Dedifferentiated amniotic fluid mesenchymal stem cell (primary cell): Measurements from ENCODE around the gene NEDD4L.
"Not testable (repeated sequence)": the region's sequence is repeated elsewhere in the genome, so short reads cannot be mapped to it uniquely, and the experiment has no call there.

Experiments used
- DNase-seq: peaks from one replicate; pipeline ENCODE4 v3.0.0-alpha.2; 2016; ENCODE audit errors: extremely low spot score

NEDD4L gene

DNA sequence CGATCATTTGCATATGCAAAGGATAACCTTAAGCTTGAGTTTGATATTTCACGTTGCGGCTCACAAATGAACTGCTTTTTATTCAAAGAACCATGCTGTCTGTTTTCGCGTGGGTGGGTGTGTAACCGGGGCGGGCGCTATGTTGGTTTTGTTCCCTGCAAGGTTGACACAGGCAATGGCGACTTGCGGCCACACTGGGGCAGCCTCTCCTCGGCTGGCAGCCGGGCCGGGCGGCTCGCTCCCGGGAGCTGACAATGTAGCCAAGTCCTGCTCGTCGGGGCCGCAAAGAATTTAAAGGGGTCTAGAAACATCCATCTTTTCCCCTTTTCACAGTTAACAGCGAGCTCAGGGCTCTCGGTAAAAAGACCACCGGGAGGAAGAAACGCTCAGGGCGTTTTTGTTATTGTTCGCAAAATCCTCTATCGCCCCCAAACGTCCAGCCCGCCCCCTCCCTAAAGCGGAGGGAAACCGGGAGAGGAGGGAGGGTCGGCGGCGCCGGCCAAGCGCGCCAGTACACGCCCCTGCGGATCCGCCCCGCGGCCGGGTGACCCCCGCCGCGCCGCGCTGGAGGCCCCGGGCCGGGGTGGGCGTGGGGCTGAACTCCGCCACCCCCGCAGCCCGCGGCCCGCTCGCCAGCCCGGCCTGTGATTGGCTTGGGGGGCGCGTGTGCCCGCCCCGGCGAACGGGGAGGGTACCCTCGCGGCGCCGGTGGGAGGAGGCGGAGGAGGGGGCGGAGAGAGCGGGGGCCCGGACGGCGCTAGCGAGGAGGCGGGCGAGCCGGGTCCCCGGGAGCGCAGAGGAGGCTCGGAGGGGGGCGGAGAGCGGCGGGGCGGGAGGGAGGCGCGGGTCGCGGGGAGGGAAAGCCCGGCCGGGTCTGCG, at the start of gene NEDD4L:
Gene NEDD4L, plus strand, starts transcription at position 736 of the 879 bp plus-strand sequence. CDS start 435 bp downstream, outside the sequence.
- DNase-seq = peak; percentile 84

- no peak for DNase-seq
These were observed 48.7 kb upstream of the NEDD4L start for GRCh38 chr18:57995331-57995730.

- DNase-seq = not testable (repeated sequence)
These were observed 47.1 kb upstream of the NEDD4L start for GRCh38 chr18:57996894-57997293.

DNA sequence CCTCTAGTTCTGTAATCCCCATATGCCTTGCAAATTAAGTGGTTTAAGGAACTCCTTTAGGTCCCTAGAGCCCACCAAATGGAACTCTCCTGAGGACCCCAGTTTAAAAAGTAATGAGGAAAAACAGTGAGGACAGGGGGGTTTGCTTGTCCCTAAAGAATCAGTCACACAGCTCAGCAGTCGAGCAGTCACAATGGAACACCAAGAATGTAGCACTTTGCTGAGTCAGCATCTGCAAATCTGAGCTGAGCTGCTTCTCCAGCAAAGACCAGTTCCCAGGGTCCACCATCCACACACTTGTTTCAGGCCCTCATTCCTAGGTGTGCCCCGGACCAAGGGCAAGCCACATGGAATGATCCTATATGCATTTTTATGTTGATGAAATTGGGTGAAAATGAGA, 46.2 kb upstream of the NEDD4L start:
- no peak for DNase-seq

GRCh38 chr18:57998461-57998860, 45.6 kb upstream of the NEDD4L start:
- DNase-seq = no peak

DNA sequence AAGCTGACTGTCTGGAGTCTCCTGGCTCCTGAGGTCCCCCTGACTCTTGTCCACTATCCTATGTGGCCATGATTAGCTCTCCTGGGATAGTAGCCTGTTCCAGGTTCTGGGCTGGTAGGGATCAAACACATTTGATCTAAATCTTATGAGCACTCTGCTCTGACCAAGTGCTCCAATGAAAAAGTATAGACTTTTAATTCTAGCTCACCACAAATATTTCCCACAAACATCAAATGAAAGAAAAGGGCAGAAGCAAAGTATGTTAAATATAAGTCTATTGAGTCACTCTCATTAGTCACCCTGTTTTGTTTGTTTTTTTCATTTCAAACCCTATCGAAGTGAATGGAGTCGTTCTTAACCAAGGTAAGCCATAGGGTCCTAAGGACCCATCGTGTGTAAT, 39.7 kb upstream of the NEDD4L start:
- peak; percentile 63 for DNase-seq

- no peak for DNase-seq
These were observed 39.0 kb upstream of the NEDD4L start for GRCh38 chr18:58005011-58005410.

- no peak for DNase-seq
These were observed 38.0 kb upstream of the NEDD4L start for GRCh38 chr18:58005885-58006523.

GRCh38 chr18:58009166-58009565, 34.9 kb upstream of the NEDD4L start:
- DNase-seq = peak; percentile 29

- DNase-seq = no peak
These were observed 33.8 kb upstream of the NEDD4L start for GRCh38 chr18:58010265-58010664.

- no peak for DNase-seq
These were observed 31.7 kb upstream of the NEDD4L start for GRCh38 chr18:58012356-58012755.

- DNase-seq = no peak
These were observed 30.5 kb upstream of the NEDD4L start for GRCh38 chr18:58013241-58014211.

DNA sequence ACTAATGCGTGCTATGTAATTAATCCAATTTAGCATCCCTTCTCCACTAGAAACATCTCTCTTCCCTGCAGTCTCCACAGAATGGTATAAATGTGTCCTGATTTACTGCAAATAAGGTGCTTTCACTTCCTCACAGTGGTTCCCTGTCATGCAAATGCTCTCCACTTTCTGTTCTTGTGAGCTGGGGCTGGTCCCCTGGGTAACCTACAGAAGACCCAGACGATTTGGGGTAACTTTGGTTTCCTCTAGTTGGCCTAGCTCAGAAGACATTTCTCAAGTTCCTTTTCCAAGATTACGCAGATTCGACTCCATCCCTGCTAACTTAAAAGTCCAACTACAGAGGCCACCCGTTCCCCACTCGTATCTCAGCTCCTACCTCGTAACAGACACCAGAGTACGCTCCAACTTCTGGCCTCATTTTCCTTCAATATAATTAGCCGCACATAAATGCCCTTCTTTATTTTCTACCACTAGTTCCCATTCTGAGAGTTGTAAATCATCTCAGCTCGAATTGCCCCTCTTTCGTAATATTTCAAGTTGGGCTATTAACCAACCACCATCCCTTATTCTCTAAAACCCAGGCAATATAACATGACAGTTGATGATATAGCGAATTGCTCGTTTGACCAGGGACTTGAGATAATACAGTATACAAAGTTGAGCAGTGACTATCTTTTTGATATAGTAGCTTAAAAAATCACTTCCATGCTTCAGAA, 28.8 kb upstream of the NEDD4L start:
- DNase-seq = no peak

DNA sequence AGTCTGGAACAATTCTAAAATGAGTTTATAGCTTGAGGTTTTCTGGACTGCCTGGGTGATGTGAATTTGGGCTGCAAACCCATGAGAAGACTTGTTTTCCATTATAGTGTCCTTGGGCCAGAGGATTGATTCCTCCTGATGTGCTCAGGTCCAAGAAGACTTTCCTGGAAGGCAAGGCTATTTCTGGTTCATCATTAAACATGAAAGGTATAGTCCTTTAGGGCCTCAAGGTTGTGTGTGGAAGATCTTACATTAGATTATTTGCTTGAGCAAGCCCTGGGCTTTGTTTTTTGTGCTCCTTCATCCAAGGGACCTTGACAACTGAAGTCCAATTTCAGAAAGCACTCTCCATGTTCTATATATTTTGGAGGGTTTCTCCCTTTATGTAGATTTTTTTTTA, 26.8 kb upstream of the NEDD4L start:
- no peak for DNase-seq

GRCh38 chr18:58020567-58021107, 23.4 kb upstream of the NEDD4L start:
- no peak for DNase-seq

DNA sequence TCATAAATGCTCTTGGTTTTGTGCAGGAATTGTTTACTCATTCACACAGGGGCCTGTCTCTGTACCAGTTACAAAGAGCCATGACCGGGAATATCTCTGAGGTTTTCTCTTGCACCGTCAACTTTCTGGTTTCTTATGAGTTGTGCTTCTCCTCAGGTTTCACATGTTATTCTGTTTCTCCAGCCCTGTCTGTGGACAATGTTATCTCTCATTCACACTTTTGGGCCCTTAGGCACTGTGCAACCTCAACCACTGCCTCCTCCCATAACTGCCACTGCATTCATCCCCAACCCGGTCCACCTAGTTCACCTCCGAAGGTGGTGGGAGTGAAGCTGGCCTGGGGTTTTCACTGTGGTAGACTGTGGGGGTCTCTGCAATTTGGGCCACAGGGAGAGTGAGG, 22.5 kb upstream of the NEDD4L start:
- no peak for DNase-seq

- DNase-seq = no peak
These were observed 20.9 kb upstream of the NEDD4L start for GRCh38 chr18:58023108-58023507.

- no peak for DNase-seq
These were observed 19.9 kb upstream of the NEDD4L start for GRCh38 chr18:58024139-58024538.

DNA sequence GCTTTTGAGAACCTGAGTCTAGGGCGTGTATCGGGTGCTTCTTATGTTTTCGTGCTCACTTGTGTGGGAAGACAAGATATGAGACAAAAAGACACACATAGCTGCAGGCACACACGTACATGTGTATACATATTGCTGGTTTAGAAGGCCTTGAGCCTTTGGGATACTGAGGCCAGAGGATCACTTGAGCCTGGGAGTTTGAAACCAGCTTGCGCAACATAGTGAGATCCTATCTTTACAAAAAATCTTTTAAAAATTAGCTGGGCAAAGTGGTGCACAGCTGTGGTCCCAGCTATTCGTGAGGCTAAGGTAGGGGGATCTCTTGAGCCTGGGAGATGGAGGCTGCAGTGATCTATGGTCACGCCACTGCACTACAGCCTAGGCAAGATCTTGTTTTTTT, 18.8 kb upstream of the NEDD4L start:
- no peak for DNase-seq

DNA sequence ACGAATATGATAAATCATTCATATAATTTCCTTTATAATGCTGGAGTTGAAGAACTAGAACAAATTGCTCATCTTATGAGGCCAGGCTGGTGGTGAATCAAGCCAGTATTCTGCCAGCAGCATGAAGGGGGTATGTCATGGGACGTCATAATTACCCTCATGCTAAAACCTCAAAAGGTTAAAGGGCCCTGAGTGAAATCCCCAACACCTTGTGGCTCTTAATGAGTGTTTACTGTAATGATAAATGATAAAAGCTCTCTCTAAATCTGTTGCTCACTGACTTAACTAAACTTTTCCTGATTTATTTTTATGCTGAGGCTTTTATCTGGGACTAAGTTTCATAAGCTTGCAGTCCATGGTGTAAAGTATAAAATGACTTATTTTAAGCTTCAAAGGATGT, 18.3 kb upstream of the NEDD4L start:
- DNase-seq = no peak

- DNase-seq = no peak
These were observed 17.6 kb upstream of the NEDD4L start for GRCh38 chr18:58026395-58026794.
